ENCODE data around the gene STK24. TPM values are rescaled to one million over a fixed set of nuclear protein-coding genes. Genes with fewer than 3 reads are reported as not detected.

STK24 gene
- total and polyA plus RNA-seq, 2 of the 8 experiments (the other 6 are each of a cell fraction or from before 2014, with no cell fraction given), result 62.8 to 143 TPM

- Histone ChIP-seq H4K20me1 (replicated peaks in 1 of 2; ENCODE audit: control insufficient read depth in 1 of 2, insufficient read depth in 2 of 2, low read length in 2 of 2) (peaks cover 39 to 56% of the 10 kb centered on the region in 2 experiments), H4K5ac (ENCODE audit: insufficient read length, low read depth, low read length) (no peak overlapping the region), H3K4me2 (ENCODE audit: insufficient read depth in 1 of 2, low read depth in 2 of 2, low read length in 2 of 2) (no peak overlapping the region), H4K91ac (replicated peaks; ENCODE audit: insufficient read length, low read length) (no peak overlapping the region), H3K27ac (ENCODE audit: low read depth, low read length) (no peak overlapping the region), H3K79me2 (ENCODE audit: control insufficient read depth in 1 of 2, insufficient read depth in 2 of 2, low read length in 2 of 2) (peaks cover 44 to 98% of the 10 kb centered on the region in 2 experiments), H3K4me1 (replicated peaks in 1 of 4; ENCODE audit: control insufficient read depth in 3 of 4, insufficient read depth in 4 of 4, low read length in 3 of 4) (peaks cover 7 to 22% (median 13%) of the 10 kb centered on the region in 4 experiments), H2BK5ac (ENCODE audit: low read depth, low read length) (no peak overlapping the region), H3K36me3 (ENCODE audit: control insufficient read depth in 2 of 4, insufficient read depth in 4 of 4, low read length in 3 of 4) (no peaks in the 10 kb centered on the region; a peak in 1 of 8 replicates), H2BK12ac (ENCODE audit: low read depth, low read length) (no peak overlapping the region), H4K8ac (ENCODE audit: extremely low read depth, insufficient read depth, low read length) (no peak overlapping the region), H3K56ac (replicated peaks; ENCODE audit: insufficient read length, low read depth, low read length) (no peak overlapping the region), H2AFZ (ENCODE audit: low read length) (no peak overlapping the region), H3K14ac (ENCODE audit: insufficient read length) (no peak overlapping the region), H2BK20ac (ENCODE audit: low read length) (no peak overlapping the region), H3K9me3 (ENCODE audit: insufficient read depth in 2 of 2, low read depth in 1 of 2, low read length in 1 of 2) (no peaks in the 10 kb centered on the region), H3K23me2 (ENCODE audit: low read depth, low read length) (no peaks in the 10 kb centered on the region), H2BK120ac (replicated peaks; ENCODE audit: low read depth, low read length) (no peak overlapping the region), H2BK15ac (ENCODE audit: low read length) (no peak overlapping the region), H3K4me3 (ENCODE audit: extremely low read depth in 1 of 4, insufficient read depth in 2 of 4, low read depth in 3 of 4, low read length in 4 of 4) (no peak overlapping the region), H3K9ac (replicated peaks in 1 of 4; ENCODE audit: extremely low read depth in 1 of 4, low read depth in 3 of 4, low read length in 3 of 4) (no peak overlapping the region), H3K27me3 (replicated peaks in 1 of 4; ENCODE audit: control insufficient read depth in 3 of 4, extremely low read depth in 1 of 4, insufficient read depth in 3 of 4, low read length in 3 of 4) (no peaks in the 10 kb centered on the region), H3K79me1 (ENCODE audit: low read depth, low read length) (peaks cover 35% of the 10 kb centered on the region), H3K23ac (ENCODE audit: insufficient read length) (no peak overlapping the region), H2AK5ac (ENCODE audit: low read depth, low read length) (no peak overlapping the region), H3K4ac (replicated peaks; ENCODE audit: insufficient read length, low read depth, low read length) (no peak overlapping the region), H3K18ac (ENCODE audit: extremely low read depth, low read length) (no peak overlapping the region)
- CTCF ChIA-PET (ENCODE audit: partially characterized antibody), result interaction anchor here (0.7 to 8.2 kb wide), 10 partner anchors 12 to 114 kb away, joined by 3 to 47 read pairs (median 5); no protein-coding TSS in a partner anchor
- FAIRE-seq (no peak), DNase-seq (ENCODE audit: low read depth in 1 of 2, low spot score in 2 of 2) (no peak)
- WGBS, 2 experiments (ENCODE audit: extremely low coverage in 1 of 2, insufficient coverage in 1 of 2, insufficient read length in 1 of 2, insufficient replicate concordance in 2 of 2, low coverage in 1 of 2, low lambda C conversion rate in 2 of 2, missing lambda C conversion rate in 1 of 2), result 86% methylated on average over 1 of the region's 1 CpG; no CpG with 5 or more reads in 1 of the 2 experiments
- POLR2A ChIA-PET (ENCODE audit: partially characterized antibody), result interaction anchor here (0.6 kb wide), 1 partner anchor 29 kb away, joined by 3 read pairs; no protein-coding TSS in a partner anchor
- TF ChIP-seq SP2 (IDR thresholded peaks at IDR 0.05; ENCODE audit: low read length), result no peak
- TF ChIP-seq NRF1 (IDR thresholded peaks at IDR 0.05; ENCODE audit: low read depth, low read length), result no peak
- no peak for TF ChIP-seq NANOG (IDR thresholded peaks at IDR 0.05; ENCODE audit: insufficient read depth, low read depth, low read length, poor library complexity, severe bottlenecking)
- TF ChIP-seq EP300 (IDR thresholded peaks at IDR 0.05; ENCODE audit: borderline replicate concordance in 1 of 2, low read depth in 2 of 2, low read length in 2 of 2), result no peak
- no peak for TF ChIP-seq SUZ12 (IDR thresholded peaks at IDR 0.05; ENCODE audit: low read length)
- no peak for TF ChIP-seq EGR1 (IDR thresholded peaks at IDR 0.05; ENCODE audit: borderline replicate concordance, low read depth, low read length)
- TF ChIP-seq BRCA1 (IDR thresholded peaks at IDR 0.05; ENCODE audit: low read depth, low read length), result no peak
- TF ChIP-seq HDAC2 (IDR thresholded peaks at IDR 0.05; ENCODE audit: borderline replicate concordance in 1 of 2, low read depth in 2 of 2, low read length in 2 of 2), result no peak
- TF ChIP-seq SP1 (IDR thresholded peaks at IDR 0.05; ENCODE audit: low read depth, low read length), result no peak
- TF ChIP-seq, protein P1, sequence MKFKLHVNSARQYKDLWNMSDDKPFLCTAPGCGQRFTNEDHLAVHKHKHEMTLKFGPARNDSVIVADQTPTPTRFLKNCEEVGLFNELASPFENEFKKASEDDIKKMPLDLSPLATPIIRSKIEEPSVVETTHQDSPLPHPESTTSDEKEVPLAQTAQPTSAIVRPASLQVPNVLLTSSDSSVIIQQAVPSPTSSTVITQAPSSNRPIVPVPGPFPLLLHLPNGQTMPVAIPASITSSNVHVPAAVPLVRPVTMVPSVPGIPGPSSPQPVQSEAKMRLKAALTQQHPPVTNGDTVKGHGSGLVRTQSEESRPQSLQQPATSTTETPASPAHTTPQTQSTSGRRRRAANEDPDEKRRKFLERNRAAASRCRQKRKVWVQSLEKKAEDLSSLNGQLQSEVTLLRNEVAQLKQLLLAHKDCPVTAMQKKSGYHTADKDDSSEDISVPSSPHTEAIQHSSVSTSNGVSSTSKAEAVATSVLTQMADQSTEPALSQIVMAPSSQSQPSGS (IDR thresholded peaks at IDR 0.05; ENCODE audit: low read length), result no peak
- TF ChIP-seq EZH2 (IDR thresholded peaks at IDR 0.05; ENCODE audit: low read depth, low read length, severe bottlenecking), result no peak
- no peak for TF ChIP-seq PHF8 (conservative IDR thresholded peaks at IDR 0.05; ENCODE audit: low read depth, low read length)
These were observed 36.4 kb downstream of the STK24 start for GRCh38 chr13:98540476-98540875.
